GM18868 (cell line): ENCODE results near the gene TMED4.
A peak's percentile ranks its signal among the peaks of the same experiment; 100 is the strongest.

Experiments
- ATAC-seq: cut with Tn5 transposase; IDR thresholded peaks from one replicate; pipeline ENCODE4 v1.9.1; 2021; ENCODE audit warnings: mild to moderate bottlenecking, moderate library complexity; ENCODE audit not compliant: unreplicated experiment

Gene TMED4

DNA sequence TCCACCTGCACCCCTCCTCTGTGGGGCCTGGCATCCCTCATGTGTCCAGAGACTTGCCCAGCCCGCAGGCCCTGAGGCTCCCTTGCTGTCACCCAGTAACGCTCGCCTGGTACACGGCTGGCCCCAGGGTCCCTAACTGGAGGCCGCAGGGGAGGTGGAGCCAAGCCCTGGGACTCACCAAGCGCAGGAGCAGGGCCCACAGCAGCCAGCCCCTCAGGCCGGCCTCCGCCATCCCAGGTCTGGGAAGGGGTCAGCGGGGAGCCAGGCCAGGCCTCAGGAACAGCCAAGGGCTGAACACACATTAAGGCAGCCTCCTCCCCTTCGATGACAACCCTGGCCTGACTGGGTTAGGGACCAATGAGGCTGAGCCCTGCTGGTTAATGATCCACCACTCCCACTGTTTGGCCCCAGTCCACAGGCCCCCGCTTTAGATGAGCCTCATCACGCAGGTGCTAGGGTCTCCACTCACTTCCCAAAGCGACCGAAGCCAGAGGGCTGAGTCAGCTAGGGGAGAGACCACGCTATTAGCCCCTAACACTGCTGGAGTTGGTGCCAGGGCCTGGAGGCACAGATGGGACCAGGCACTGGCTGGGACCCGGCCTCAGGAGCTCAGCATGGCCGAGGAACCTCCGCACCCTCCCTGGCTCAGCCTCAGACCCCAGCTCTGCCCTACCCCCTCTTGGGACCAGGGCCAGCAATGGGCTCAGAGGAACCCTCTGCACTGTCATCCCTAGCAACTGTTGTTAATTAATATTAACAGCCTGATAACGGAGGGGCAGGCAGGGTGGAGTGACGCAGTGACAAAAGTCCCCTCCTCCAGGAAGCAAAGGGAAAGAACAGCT, 40.8 kb downstream of the TMED4 start, which contains the start of gene NPC1L1:
Gene NPC1L1 (minus strand): TSS at position 303 of the 842 bp plus-strand sequence. CDS start 71 bp downstream, at position 232.
- no peak for ATAC-seq

GRCh38 chr7:44540592-44541027, 41.4 kb downstream of the TMED4 start:
- ATAC-seq: no peak

GRCh38 chr7:44539669-44540506, 42.1 kb downstream of the TMED4 start:
- no peak for ATAC-seq

- ATAC-seq: no peak
These were observed 43.0 kb downstream of the TMED4 start for GRCh38 chr7:44538798-44539668.

DNA sequence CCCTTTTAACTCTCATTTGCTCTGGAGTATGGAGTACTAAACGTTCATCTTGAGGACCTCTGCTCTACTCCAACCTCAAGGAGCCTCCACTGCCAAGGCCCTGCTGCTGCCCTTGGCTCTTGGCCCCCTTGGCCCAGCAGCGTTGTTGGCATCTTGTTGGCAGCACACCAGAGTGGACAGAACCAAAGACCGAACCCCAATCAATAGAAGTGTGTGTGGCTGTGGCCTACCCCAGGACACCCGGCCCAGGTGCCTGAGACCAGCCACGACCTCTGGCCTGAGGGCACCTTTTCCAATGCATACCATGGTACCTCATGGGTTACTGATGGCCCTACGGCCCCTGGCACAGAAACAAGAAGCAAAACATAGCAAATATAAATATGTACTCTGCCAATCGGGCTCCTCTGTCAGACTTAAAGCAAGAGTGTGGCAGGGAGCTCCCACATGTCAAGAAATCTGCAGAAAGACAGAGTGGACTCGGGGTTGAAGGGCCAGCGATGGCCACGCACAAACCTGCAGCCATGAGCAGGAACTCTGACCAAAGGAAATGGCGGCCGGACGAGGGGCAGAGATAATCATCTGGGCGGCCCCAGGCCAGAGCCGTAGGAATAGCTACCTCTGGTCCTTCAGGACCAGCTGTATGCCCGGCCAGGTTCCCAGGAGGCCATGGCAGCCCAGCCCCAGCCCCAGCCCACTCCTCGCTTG, 43.8 kb downstream of the TMED4 start:
- ATAC-seq: no peak

- no peak for ATAC-seq
These were observed 44.6 kb downstream of the TMED4 start for GRCh38 chr7:44537442-44537841.

- ATAC-seq: no peak
These were observed 45.9 kb downstream of the TMED4 start for GRCh38 chr7:44536090-44536489.

- no peak for ATAC-seq
These were observed 46.5 kb downstream of the TMED4 start for GRCh38 chr7:44535348-44536064.

DNA sequence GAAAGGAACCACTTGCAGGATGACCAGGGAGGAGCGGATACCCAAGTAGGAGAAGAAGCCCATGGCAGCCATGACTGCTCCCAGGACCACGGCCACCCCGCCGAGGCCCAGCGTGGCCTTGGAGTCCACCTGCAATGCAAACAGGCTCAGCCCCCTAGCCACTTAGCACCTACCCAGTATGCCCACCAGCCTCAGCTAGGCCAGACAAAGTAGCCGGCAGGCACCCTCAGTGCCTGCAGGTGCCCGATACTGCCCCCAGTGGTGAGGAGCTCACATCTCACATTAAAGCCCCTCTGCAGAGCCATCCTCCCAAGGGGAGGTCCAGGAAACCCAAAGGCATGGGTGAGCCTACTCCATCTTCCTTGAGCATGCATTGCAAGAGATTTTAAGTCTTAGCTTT, 47.5 kb downstream of the TMED4 start:
- peak; percentile 67 for ATAC-seq

DNA sequence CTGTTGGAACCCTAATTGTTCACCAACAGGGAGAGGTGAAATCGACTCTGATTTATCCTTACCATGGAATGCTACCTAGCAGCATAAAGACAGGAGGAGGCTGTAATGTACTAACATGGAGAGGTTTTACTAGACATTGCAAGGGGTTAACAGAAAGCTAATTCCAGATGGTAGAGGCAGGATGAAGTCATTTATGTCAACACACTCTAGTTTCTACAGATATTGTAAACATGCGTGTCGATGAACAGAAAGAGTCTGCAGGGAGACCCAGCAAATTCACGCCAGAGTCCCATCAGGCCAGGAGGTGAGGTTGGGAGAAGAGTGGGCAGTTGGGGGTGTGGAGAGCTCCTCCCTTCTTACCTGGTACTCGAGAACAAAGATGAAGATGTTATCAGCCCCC, 47.9 kb downstream of the TMED4 start:
- ATAC-seq: no peak

DNA sequence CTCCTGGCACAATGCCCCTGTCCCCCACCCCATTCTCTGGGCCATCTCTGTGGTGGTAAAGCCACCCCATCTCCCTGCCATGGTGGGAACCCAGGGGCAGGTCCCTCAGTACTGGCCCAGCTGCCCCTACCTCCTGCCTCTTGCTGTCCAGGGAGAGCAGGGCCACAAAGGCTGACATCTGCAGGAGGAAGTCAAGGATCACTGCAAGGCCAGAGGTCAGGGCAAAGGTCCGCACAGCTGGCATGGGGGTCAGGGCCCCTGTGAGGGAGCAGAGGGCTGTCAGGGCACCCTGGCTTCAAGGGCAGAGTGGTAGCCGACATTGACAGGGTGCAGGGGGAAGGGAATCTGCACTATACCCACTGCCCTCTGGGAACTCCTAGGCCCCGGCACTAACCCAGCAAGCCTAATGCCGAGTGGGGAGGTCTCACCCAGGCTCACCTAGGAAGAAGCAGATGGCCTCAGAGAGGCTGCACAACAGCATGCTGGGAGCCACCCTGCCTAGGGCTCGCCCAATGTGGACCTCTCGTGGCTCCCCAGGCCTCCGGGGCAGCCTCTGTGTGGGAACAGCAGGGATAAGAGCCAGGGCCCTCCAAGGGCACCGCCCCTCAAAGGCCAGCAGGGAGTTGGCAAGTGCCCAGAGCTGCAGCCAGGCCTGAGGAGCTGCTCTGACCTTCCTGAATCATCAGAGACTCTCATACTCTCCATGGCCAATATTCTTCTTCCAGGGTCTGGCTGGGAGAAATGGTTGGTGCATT, 48.6 kb downstream of the TMED4 start:
- no peak for ATAC-seq

- no peak for ATAC-seq
These were observed 50.3 kb downstream of the TMED4 start for GRCh38 chr7:44531421-44532380.

DNA sequence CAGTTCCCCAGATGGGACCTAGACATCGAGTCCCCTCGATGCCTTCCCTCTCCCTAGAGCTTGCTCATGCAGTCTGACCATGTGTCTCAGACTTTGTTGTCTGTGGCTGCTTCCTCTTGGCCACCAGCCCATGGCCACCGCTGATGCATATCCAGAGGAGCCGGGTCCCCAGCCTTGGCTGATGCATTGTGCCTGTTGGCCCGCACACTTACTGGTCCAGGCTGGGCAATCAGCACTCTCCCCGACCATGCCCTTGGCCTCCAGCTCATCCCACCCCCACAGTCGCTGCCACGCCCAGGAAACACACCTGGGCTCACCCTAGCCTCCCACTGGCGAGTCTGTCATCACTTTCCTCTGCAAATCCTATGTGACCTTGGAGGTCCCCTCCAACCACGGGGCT, 51.0 kb downstream of the TMED4 start:
- ATAC-seq: no peak
